G401.6 (cell line): ENCODE data around the gene NUPR1.
"Not testable (repeated sequence)": the region's sequence is repeated elsewhere in the genome, so short reads cannot be mapped to it uniquely, and the experiment has no call there.

ENCODE experiments used
- FAIRE-seq: peaks from 2 replicates; lab custom pipeline; 2012; peaks lifted over from hg19 to GRCh38; lab: Jason Lieb, UNC

NUPR1 gene

DNA sequence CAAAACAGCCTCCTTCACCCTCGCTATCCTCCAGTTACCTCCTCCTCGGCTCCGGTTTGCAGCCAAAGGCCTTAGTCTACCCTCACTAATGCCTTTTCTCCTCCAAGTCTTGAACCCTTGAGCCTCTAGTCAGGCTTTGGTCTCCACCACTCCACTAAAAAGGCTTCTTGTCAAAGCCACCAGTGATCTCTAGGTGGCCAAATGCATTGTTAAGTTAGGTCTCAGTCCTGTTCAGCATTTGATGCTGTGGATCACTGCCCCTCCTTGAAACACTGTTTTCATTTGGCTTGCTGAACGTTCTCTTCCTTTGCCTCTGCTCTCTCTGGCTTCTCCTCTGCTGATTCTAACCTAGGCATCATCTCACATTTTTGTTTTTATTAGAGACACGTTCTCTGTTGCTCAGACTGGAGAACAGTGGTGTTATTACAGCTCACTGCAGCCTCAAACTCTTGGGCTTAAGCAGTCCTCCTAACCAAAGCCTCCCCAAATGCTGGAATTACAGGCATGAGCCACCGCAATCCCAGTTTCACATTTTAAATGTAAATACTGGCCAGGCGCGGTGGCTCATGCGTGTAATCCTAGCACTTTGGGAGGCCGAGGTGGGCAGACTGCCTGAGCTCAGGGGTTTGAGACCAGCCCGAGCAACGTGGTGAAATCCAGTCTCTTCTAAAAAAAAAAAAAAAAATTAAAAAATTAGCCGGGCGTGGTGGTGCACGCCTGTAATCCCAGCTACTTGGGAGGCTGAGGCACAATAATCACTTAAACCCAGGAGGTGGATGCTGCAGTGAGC, 16.1 kb upstream of the NUPR1 start:
- FAIRE-seq: no peak

DNA sequence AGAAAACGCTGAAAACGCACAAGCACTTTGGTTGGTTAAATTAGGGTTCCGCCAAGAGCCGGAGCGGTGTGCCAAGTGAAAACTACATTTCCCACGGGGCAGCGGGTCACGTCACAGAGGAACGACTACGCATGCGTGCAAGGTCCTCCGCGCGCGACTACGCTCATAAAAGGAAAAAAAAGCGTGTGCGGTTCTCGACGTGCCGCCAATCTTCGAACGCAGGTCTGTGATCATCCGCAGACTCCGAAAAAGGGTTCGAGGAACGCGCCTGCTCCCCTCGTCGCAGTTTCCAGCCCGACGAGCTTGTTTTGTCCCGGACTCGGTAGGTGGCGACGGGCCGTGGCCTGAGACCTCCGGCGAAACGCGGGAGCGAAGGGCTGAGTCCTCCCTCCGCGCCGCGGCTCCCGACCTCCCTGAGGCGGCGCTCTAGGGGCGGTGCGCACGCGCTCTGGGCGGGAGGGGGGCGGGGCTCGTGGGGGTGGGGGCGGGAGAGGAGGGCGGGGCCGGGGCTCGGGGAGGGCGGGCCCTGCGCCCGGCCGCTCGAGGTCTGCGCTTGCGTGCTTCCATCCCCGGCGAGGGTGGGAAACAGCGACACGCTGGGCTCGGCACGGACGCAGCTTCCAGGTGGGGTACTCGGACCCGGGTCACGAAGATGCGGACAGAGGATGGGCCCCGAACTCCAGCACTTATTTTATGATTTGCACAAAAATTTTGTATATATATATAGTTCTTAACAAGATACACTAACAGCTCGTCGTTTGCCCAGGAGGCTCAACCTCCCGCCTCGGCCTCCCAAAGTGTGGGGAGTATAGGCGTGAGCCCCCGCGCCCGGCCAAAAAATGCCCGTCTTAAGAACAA, 15.2 kb upstream of the NUPR1 start, which contains the start of gene SGF29:
TSS of gene SGF29 (plus strand) at position 145 of the 858 bp plus-strand sequence. CDS start 27,150 bp downstream, outside the sequence.
- peak; percentile 48 for FAIRE-seq

DNA sequence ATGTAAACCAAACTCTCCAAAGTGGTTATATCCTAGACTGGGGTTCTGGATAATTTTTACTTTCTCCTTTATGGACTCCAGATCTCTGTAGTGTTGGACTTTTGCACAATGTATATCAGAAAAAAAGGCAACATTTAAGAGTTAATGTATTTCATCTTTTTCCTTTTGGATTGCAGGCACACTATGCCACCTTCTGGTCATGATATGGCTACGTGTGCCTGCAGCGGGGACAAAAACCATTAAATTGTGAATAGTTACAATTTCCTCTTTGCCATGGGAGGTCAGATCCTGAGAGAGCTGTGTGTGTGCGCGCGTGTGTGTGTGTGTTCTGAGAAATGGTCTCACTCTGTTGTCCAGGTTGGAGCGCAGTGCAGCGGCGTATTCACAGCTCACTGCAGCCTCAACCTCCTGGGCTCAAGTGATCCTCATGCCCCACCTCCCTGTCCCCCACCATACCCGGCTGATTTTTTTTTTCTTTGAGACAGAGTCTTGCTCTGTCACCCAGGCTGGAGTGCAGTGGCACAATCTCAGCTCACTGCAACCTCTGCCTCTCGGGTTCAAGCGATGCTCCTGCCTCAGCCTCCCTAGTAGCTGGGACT, 10.6 kb upstream of the NUPR1 start:
- peak; percentile 95 for FAIRE-seq

GRCh38 chr16:28548306-28548802, 9.6 kb upstream of the NUPR1 start:
- no peak for FAIRE-seq

DNA sequence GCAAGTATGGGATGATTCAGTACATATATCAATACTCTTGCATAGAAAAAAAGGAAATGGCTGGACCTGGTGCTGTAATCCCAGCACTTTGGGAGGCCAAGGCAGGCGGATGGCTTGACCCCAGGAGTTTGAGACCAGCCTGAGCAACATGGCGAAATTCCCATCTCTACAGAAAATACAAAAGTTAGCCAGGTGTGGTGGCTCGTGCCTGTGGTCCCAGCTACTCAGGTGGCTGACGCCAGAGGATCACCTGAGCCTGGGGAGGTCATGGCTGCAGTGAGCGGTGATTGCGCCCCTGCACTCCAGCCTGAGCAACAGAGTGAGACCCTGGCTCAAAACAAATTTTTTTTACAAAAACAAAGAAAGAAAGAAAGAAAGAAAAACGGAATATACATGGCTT, 7.9 kb upstream of the NUPR1 start:
- FAIRE-seq: no peak

GRCh38 chr16:28545964-28546363, 7.2 kb upstream of the NUPR1 start:
- FAIRE-seq: not testable (repeated sequence)

GRCh38 chr16:28544998-28545397, 6.2 kb upstream of the NUPR1 start:
- no peak for FAIRE-seq

- FAIRE-seq: no peak
Observed at GRCh38 chr16:28543072-28543471, 4.3 kb upstream of the NUPR1 start.

GRCh38 chr16:28542646-28543045, 3.9 kb upstream of the NUPR1 start:
- no peak for FAIRE-seq

DNA sequence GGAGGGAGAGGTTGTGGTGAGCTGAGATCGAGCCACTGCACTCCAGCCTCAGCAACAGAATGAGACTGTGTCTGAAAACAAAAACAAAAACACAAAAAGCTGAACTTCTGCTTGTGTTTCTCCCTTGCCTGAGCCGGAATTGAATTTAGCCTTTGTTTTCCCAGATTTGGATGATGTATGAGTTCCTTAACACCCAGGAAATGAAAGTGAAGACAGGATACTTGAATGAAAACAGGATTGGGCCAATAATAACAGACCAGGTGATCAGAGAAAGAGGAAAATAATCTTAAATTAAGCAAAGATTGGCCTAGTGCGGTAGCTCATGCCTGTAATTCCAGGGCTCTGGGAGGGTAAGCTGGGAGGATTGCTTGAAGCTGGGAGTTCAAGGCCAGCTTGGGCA, 1.6 kb upstream of the NUPR1 start:
- no peak for FAIRE-seq

DNA sequence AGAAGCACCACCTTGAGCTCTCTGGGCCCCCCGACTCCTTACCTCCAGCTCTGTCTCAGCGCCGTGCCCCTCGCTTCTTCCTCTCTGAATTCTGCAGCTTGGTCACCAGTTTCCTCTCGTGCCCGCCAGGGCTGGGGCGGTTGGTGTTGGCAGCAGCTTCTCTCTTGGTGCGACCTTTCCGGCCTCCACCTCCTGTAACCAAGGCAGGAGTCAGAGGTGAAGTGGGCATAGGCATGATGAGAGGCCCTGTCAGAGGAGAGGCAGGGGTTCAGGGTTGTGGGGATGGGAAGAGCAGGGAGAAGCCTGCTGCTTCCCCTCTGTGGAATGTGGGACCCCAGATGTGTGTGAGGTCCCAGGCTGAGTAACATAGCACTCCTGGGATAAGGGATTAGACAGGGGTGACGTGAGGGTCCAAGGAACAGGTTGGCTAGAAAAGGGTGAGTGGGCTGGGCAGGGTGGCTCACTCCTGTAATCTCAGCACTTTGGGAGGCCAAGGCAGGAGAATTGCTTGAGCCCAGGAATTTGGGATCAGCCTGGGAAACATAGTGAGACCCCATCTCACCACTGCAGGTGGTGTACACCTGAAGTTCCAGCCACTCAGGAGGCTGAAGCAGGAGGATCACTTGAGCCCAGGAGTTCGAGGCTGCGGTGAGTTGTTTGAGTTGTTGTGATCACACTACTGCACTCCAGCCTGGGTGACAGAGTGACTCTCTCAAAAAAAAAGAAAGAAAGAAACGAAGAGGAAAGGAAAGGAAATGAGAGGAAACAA, 626 bp downstream of the NUPR1 start:
- FAIRE-seq: no peak

GRCh38 chr16:28537076-28537475, 1.7 kb downstream of the NUPR1 start:
- no peak for FAIRE-seq

DNA sequence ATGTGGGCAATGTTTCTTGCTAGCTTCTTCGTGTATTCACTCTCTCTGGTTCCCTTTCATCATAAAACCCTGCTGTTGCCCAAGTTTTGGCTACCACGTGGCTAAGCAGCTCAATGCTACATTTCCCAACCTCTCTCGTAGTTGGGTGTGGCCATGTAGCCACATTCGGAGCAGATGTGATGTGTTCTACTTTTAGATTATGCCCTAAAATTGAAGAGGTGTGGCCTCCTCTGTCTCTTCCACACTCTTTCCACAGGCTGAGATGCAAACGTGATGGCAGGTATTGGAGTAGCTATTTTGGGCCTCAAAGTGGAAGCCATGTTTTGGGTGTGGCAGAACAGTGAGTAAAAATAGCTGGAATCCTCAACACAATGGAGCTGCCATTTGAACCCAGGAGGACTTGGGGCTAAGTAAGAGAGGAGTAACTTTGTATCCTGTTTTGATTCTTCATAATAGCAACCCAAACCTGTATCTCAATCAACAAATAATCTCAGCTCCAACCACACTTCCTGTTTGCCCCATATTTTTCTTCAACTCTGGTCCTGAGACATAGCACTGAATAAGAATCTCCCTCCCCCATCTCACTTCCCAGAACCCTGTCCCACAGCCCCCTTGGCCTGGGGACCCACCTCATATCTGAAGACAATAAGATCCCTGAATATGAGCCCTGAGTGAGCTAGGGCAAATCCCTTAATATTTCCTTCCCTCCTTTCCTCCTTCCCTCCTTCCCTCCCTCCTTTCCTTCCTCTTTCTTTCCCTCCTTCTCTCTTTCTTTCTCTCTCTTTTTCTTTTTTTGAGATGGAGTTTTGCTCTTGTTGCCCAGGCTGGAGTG, 4.0 kb downstream of the NUPR1 start:
- peak; percentile 71 for FAIRE-seq

DNA sequence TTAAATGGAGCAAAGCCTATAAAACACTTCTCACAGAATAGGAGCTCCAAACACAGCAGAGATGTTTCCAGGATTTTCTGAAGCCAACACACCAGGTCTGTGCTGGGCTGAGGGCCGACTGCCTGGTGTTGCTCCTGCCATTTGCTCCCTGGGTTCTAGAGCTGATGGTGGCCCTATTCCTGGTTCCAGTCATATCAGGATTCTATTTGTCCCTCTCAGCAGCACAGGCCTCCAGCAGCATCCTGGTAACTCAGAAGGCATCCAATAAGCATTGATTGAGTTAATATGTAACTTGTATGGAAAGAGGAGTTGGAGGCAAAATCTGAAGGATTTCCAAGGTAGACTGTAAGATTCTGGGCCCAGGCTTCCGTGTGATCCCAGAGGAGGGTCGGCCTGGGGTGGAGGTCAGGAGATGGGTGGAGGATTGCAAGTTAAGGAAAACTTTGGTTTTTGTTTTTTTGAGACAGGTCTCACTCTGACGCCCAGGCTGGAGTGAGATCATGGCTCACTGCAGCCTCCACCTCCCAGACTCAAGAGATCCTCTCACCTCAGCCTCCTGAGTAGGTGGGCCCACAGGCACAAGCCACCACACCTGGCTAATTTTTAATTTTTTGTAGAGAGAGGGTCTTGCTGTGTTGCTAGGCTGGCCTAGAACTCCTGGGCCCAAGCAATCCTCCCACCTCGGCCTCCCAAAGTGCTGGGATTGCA, 5.7 kb downstream of the NUPR1 start:
- FAIRE-seq: no peak

GRCh38 chr16:28531777-28532744, 6.7 kb downstream of the NUPR1 start:
- peak; percentile 93 for FAIRE-seq

GRCh38 chr16:28529124-28529523, 9.7 kb downstream of the NUPR1 start:
- no peak for FAIRE-seq

- no peak for FAIRE-seq
Observed at GRCh38 chr16:28528463-28528867, 10.3 kb downstream of the NUPR1 start.

DNA sequence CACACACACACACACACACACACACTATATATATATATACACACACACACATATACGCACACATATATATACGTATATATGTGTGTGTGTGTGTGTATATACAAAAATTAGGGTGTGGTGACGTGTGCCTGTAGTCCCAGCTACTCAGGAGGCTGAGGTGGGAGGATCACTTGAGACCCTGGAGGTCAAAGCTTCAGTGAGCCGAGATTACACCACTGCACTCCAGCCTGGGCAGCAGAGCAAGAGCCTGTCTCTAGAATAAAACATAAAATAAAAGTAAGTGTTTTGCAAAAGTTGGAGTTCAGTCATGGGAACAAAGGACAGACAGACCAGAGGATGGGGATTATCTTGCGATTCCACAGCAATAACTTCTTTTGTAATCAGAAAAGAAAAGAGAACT, 10.8 kb downstream of the NUPR1 start:
- no peak for FAIRE-seq

- FAIRE-seq: peak; percentile 98
Observed at GRCh38 chr16:28527100-28527785, 11.5 kb downstream of the NUPR1 start.
